Measurements from ENCODE around the gene OPN1LW.
"Not testable (repeated sequence)": the region's sequence is repeated elsewhere in the genome, so short reads cannot be mapped to it uniquely, and the experiment has no call there.

Gene OPN1LW

GRCh38 chrX:154144010-154144409, at the start of gene OPN1LW:
Gene OPN1LW, plus strand, starts transcription at chrX:154144243. Its CDS starts 41 bp downstream, at chrX:154144284.
- DNase-seq = not testable (repeated sequence)

- DNase-seq = no peak
These were observed 49.2 kb upstream of the OPN1LW start for GRCh38 chrX:154094833-154095232.

GRCh38 chrX:154096140-154097002, 47.7 kb upstream of the OPN1LW start:
- DNase-seq = peak; percentile 48

GRCh38 chrX:154097003-154097588, 46.9 kb upstream of the OPN1LW start:
- DNase-seq = peak; percentile 74

GRCh38 chrX:154097589-154098541, 46.2 kb upstream of the OPN1LW start, which contains the start of gene MECP2:
Gene MECP2, minus strand, starts transcription at chrX:154097717.
- peak; percentile 92 for DNase-seq

- no peak for DNase-seq
These were observed 45.5 kb upstream of the OPN1LW start for GRCh38 chrX:154098551-154098950.

- DNase-seq = no peak
These were observed 30.3 kb upstream of the OPN1LW start for GRCh38 chrX:154113729-154114128.

GRCh38 chrX:154114652-154115051, 29.4 kb upstream of the OPN1LW start:
- DNase-seq = no peak

- DNase-seq = no peak
These were observed 29.0 kb upstream of the OPN1LW start for GRCh38 chrX:154115071-154115470.

GRCh38 chrX:154115750-154116149, 28.3 kb upstream of the OPN1LW start:
- DNase-seq = no peak

GRCh38 chrX:154116426-154117211, 27.4 kb upstream of the OPN1LW start:
- no peak for DNase-seq

- no peak for DNase-seq
These were observed 26.5 kb upstream of the OPN1LW start for GRCh38 chrX:154117566-154117965.

GRCh38 chrX:154120567-154120966, 23.5 kb upstream of the OPN1LW start:
- DNase-seq = no peak

GRCh38 chrX:154121207-154121606, 22.8 kb upstream of the OPN1LW start:
- no peak for DNase-seq

GRCh38 chrX:154121961-154122360, 22.1 kb upstream of the OPN1LW start:
- no peak for DNase-seq

- peak; percentile 69 for DNase-seq
These were observed 20.5 kb upstream of the OPN1LW start for GRCh38 chrX:154123241-154124219.

GRCh38 chrX:154125391-154126040, 18.5 kb upstream of the OPN1LW start:
- no peak for DNase-seq

GRCh38 chrX:154126101-154126500, 17.9 kb upstream of the OPN1LW start:
- no peak for DNase-seq

GRCh38 chrX:154131955-154132354, 12.1 kb upstream of the OPN1LW start:
- no peak for DNase-seq

- DNase-seq = no peak
These were observed 11.7 kb upstream of the OPN1LW start for GRCh38 chrX:154132366-154132765.

All from CD4-positive, alpha-beta T cell treated with Interleukin-17A for 1 hour (primary cell).